Glutamatergic neuron (in vitro differentiated cells): ENCODE data around the gene CLDN5. TPM values are rescaled to one million over a fixed set of nuclear protein-coding genes. Genes with fewer than 3 reads are reported as not detected.

Source experiments
- DNase-seq: peaks from one replicate; pipeline ENCODE4 v3.0.0; 2022
- H3K27ac Mint-ChIP-seq: one replicate; pipeline ENCODE4 v1.8.0; 2020; ENCODE audit warnings: mild to moderate bottlenecking, mixed read lengths, inconsistent platforms; ENCODE audit not compliant: unreplicated experiment
- H3K27me3 Mint-ChIP-seq: one replicate; pipeline ENCODE4 v1.8.0; 2020; ENCODE audit warnings: mild to moderate bottlenecking, moderate library complexity, mixed read lengths, inconsistent platforms; ENCODE audit not compliant: unreplicated experiment
- H3K36me3 Mint-ChIP-seq: one replicate; pipeline ENCODE4 v1.8.0; 2020; ENCODE audit warnings: mild to moderate bottlenecking, mixed read lengths, inconsistent platforms; ENCODE audit not compliant: unreplicated experiment
- H3K4me1 Mint-ChIP-seq: one replicate; pipeline ENCODE4 v1.8.0; 2020; ENCODE audit warnings: mild to moderate bottlenecking, low read depth, mixed read lengths, inconsistent platforms; ENCODE audit not compliant: unreplicated experiment
- H3K4me3 Mint-ChIP-seq: one replicate; pipeline ENCODE4 v1.8.0; 2020; ENCODE audit warnings: mild to moderate bottlenecking, mixed read lengths, inconsistent platforms; ENCODE audit not compliant: unreplicated experiment
- H3K9me3 Mint-ChIP-seq: one replicate; pipeline ENCODE4 v1.8.0; 2020; ENCODE audit warnings: mild to moderate bottlenecking, moderate library complexity, mixed read lengths, inconsistent platforms; ENCODE audit not compliant: unreplicated experiment
- total RNA-seq: library from RNA; stranded (reverse); fragmentation: NEBNext Ultra II Directional; extraction: Animal tissue kit (Norgen Biotek cat#: 25700); gene quantifications from one replicate; pipeline ENCODE4 v1.2.1, GENCODE V29; 2021; ENCODE audit not compliant: unreplicated experiment
- TF ChIP-seq, protein P1 (sequence below): fragments of 200-600 bp; sonication (generic); IDR thresholded peaks from one replicate; pipeline ENCODE4 v1.5.0; 2021; ENCODE audit not compliant: partially characterized antibody, unreplicated experiment

CLDN5 gene
- total RNA-seq, 1 donor from 2014 or later = 7.4 TPM

- no peak overlapping the region for H3K27ac Mint-ChIP-seq
- H3K9me3 Mint-ChIP-seq = peaks cover 4% of the 10 kb centered on the region
- H3K4me3 Mint-ChIP-seq = no peak overlapping the region
- TF ChIP-seq, protein P1, sequence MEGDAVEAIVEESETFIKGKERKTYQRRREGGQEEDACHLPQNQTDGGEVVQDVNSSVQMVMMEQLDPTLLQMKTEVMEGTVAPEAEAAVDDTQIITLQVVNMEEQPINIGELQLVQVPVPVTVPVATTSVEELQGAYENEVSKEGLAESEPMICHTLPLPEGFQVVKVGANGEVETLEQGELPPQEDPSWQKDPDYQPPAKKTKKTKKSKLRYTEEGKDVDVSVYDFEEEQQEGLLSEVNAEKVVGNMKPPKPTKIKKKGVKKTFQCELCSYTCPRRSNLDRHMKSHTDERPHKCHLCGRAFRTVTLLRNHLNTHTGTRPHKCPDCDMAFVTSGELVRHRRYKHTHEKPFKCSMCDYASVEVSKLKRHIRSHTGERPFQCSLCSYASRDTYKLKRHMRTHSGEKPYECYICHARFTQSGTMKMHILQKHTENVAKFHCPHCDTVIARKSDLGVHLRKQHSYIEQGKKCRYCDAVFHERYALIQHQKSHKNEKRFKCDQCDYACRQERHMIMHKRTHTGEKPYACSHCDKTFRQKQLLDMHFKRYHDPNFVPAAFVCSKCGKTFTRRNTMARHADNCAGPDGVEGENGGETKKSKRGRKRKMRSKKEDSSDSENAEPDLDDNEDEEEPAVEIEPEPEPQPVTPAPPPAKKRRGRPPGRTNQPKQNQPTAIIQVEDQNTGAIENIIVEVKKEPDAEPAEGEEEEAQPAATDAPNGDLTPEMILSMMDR = no peak
- H3K4me1 Mint-ChIP-seq = no peaks in the 10 kb centered on the region
- no peak for DNase-seq
- peaks cover 2% of the 10 kb centered on the region for H3K27me3 Mint-ChIP-seq
- no peaks in the 10 kb centered on the region for H3K36me3 Mint-ChIP-seq
Measured at GRCh38 chr22:19569276-19569640, 45.0 kb upstream of the CLDN5 start.

GRCh38 chr22:19568337-19569275 is 44.4 kb upstream of the CLDN5 start:
- no peak for DNase-seq
- H3K4me1 Mint-ChIP-seq = no peaks in the 10 kb centered on the region
- peaks cover 2% of the 10 kb centered on the region for H3K27me3 Mint-ChIP-seq
- H3K4me3 Mint-ChIP-seq = no peak overlapping the region
- H3K27ac Mint-ChIP-seq = no peak overlapping the region
- H3K36me3 Mint-ChIP-seq = no peaks in the 10 kb centered on the region
- TF ChIP-seq, protein P1 = no peak
- peaks cover 4% of the 10 kb centered on the region for H3K9me3 Mint-ChIP-seq

GRCh38 chr22:19567157-19568009 is 43.2 kb upstream of the CLDN5 start:
- Mint-ChIP-seq H3K4me3 (no peak overlapping the region), H3K27ac (no peak overlapping the region)
- TF ChIP-seq, protein P1 = no peak

DNA sequence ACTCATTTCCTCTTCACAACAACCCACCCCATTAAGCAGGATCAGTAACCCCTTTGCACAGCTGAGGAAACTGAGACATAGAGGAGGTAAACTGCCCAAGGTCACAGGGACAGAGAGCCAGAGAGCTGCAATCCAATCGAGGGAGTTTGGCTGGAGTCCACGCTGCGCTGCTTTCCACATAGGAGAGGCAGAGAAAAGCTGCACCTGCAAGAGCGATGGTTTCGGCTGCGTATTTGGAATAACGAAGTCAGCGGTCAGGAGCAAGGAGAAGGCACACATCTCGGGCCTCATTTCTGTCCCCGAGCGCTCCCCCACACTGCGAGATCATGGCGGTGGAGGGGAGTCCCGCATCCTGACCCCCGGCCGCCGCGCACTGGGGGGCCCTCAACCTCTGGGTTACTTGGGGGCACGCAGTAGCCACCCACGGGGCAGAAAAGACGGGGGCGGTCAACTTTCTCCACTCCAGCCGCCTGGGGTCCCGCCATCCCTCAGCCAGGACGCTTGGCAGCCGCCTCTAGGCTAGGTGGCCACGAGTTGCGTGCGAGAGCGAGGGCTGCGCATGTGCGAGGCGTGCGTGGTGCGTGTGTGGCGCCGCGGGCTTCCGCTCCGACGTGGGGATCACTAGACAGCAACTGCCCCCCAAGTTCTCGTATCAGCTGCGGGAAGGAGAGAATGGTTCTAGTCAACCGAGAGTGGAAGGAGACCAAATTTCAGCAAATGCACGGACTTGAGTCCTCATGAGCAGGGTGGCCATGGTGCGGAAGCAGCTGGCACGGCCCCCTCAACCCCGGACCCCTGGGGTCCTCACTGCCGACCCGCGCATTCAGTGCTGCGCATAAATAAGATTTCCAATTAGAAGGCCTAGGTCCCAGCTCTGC is 42.3 kb upstream of the CLDN5 start:
- DNase-seq = no peak
- Mint-ChIP-seq H3K9me3 (peaks cover 4% of the 10 kb centered on the region), H3K27me3 (no peaks in the 10 kb centered on the region), H3K36me3 (no peaks in the 10 kb centered on the region), H3K27ac (no peak overlapping the region), H3K4me1 (no peaks in the 10 kb centered on the region), H3K4me3 (no peak overlapping the region)
- TF ChIP-seq, protein P1 = no peak

More at GRCh38 chr22:19567157-19568009, 43.2 kb upstream of the CLDN5 start:
- Mint-ChIP-seq H3K27me3 (peaks cover 2% of the 10 kb centered on the region), H3K9me3 (peaks cover 4% of the 10 kb centered on the region), H3K36me3 (no peaks in the 10 kb centered on the region), H3K4me1 (no peaks in the 10 kb centered on the region)
- DNase-seq = no peak
